HG03575 (cell line): ENCODE data around the gene MSL2.
"Not testable (repeated sequence)": the region's sequence is repeated elsewhere in the genome, so short reads cannot be mapped to it uniquely, and the experiment has no call there.

Experiments
- ATAC-seq: cut with Tn5 transposase; IDR thresholded peaks from one replicate; pipeline ENCODE4 v1.9.1; 2021; ENCODE audit not compliant: unreplicated experiment, insufficient number of reproducible peaks, low FRiP score; ENCODE audit errors: extremely low read depth

MSL2 gene

GRCh38 chr3:136193278-136194054 is 2.7 kb downstream of the MSL2 start:
- ATAC-seq: no peak

GRCh38 chr3:136192831-136193230 is 3.3 kb downstream of the MSL2 start:
- no peak for ATAC-seq

- ATAC-seq: not testable (repeated sequence)
Observed at GRCh38 chr3:136192195-136192594, 3.9 kb downstream of the MSL2 start.

DNA sequence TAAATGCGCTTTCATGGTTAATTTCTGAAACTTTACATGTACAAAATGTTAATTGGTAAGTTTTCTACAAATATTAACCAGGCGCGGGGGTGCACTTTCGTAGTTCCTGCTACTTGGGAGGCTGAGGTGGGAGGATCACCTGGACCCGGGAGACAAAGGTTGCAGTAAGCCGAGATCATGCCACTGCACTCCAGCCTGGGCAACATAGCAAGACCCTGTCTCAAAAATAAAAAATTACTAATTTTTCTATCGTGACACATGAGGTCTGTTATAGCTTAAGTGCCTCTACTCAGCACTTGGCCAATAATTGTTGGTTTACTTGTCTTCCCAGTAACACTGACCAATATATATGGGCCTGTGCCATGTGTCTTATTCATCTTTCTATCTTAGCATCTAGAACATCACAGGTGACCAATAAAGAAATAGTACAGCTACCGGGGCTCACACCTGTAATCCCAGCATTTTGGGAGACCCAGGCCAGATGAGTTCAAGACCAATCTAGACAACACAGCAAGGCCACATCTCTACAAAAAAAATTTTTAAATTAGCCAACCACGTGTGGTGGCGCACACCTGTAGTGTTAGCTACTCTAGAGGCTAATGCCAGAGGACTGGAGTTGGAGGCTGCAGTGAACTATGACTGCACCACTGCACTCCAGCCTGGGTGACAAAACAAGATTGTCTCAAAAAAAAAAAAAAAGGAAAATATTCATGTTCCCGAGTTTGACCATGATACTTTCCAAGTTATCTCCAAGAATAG is 6.1 kb downstream of the MSL2 start:
- ATAC-seq: no peak

DNA sequence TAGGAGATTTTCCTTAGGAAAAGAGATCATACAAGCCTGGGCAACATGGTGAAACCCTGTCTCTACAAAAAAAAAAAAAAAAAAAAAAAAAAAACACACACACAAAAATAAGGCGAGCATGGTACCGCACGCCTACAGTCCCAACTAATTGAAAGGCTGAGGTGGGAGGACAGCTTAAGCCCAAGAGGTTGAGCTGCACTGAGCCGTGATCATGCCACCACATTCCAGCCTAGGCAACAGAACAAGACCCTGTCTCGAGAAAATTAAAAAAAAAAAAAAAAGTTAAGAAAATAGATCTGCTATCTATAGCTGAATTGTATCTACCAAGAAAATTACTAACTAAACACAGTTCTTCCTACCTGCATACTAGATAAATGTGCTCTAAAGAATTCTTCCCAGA is 7.1 kb downstream of the MSL2 start:
- ATAC-seq: no peak

GRCh38 chr3:136187868-136188267 is 8.3 kb downstream of the MSL2 start:
- ATAC-seq: no peak

DNA sequence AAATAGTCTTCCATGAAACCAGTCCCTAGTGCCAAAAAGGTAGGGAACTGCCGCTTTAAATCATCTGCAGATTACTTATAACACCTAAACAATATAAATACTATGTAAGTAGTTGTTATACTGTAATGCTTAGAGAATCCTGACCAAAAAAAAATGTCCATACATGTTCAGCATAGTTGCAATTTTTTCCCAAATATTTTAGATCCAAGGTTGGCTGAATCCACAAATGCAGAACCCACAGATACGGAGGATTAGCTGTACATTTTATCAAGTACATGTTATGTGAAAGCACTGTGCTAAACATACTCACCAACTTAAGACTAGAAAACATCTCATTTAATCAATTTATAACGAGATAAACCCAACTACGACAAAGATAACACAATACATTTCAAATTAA is 9.3 kb downstream of the MSL2 start:
- no peak for ATAC-seq

- ATAC-seq: no peak
Observed at GRCh38 chr3:136186344-136186743, 9.8 kb downstream of the MSL2 start.

GRCh38 chr3:136184703-136185102 is 11.4 kb downstream of the MSL2 start:
- no peak for ATAC-seq

GRCh38 chr3:136181741-136182140 is 14.4 kb downstream of the MSL2 start:
- ATAC-seq: no peak

- ATAC-seq: no peak
Observed at GRCh38 chr3:136177876-136178275, 18.3 kb downstream of the MSL2 start.

GRCh38 chr3:136173939-136174490 is 22.1 kb downstream of the MSL2 start:
- no peak for ATAC-seq

DNA sequence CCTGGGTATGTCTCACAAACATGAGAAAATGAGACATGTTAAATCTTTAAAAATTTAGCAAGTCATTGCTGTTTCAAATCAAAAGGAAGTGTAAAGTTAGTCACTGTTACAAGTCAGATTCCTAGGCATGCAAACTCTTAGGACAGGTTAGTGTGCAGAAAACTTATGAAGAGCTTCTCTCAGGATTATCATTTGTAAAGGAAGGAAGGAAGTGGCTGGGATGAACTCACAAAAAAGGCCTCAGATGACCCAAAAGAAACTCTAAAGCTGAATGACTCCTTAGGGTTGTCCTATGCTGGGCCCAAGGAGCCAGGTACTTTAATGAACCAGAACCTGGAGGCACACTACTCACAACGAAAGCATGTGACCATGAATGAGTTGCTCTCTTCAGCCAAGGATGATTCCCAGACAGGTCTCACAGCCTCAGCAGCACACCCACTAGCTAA is 25.0 kb downstream of the MSL2 start:
- ATAC-seq: no peak

DNA sequence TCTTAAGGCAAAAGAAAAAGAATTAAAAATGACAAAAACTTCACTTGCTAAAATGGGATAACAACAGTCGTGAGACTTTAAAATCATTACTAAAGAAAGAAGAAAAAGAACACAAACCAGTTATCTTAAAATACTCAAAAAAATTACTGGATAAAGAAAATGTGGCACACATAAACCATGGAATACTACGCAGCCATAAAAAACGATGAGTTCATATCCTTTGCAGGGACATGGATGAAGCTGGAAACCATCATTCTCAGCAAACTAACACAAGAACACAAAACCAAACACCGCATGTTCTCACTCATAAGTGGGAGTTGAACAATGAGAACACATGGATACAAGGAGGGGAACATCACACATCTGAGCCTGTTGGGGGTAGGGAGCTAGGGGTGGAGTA is 27.9 kb downstream of the MSL2 start:
- not testable (repeated sequence) for ATAC-seq

- no peak for ATAC-seq
Observed at GRCh38 chr3:136166507-136166906, 29.6 kb downstream of the MSL2 start.

GRCh38 chr3:136163607-136164006 is 32.5 kb downstream of the MSL2 start:
- not testable (repeated sequence) for ATAC-seq

- no peak for ATAC-seq
Observed at GRCh38 chr3:136162322-136162721, 33.8 kb downstream of the MSL2 start.

DNA sequence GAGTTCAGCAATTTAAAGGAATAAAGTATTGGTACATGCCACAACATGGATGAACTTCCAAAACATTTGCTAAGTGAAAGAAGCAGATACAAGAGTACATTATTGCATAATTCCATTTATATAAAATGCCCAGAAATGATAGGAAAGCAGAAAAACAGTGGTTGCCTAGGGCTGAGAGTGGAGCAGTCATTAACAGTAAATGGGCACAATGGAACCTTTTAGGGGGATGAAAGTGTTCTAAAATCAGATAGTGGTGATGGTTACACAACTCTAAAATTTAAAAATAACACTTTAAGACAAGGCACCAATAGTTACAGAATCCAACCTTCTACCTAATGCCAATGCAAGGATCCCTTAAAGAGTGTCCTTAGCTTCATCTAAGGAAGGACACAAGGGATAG is 34.6 kb downstream of the MSL2 start:
- no peak for ATAC-seq

GRCh38 chr3:136152963-136153362 is 43.2 kb downstream of the MSL2 start:
- ATAC-seq: no peak

GRCh38 chr3:136152176-136152843 is 43.8 kb downstream of the MSL2 start:
- no peak for ATAC-seq
